HG03469 (cell line): ENCODE results near the gene SGIP1.

Source experiments
- ATAC-seq: cut with Tn5 transposase; IDR thresholded peaks from one replicate; pipeline ENCODE4 v1.9.1; 2021; ENCODE audit warnings: mild to moderate bottlenecking, moderate library complexity, moderate number of reproducible peaks; ENCODE audit not compliant: unreplicated experiment

SGIP1 gene, protein sequence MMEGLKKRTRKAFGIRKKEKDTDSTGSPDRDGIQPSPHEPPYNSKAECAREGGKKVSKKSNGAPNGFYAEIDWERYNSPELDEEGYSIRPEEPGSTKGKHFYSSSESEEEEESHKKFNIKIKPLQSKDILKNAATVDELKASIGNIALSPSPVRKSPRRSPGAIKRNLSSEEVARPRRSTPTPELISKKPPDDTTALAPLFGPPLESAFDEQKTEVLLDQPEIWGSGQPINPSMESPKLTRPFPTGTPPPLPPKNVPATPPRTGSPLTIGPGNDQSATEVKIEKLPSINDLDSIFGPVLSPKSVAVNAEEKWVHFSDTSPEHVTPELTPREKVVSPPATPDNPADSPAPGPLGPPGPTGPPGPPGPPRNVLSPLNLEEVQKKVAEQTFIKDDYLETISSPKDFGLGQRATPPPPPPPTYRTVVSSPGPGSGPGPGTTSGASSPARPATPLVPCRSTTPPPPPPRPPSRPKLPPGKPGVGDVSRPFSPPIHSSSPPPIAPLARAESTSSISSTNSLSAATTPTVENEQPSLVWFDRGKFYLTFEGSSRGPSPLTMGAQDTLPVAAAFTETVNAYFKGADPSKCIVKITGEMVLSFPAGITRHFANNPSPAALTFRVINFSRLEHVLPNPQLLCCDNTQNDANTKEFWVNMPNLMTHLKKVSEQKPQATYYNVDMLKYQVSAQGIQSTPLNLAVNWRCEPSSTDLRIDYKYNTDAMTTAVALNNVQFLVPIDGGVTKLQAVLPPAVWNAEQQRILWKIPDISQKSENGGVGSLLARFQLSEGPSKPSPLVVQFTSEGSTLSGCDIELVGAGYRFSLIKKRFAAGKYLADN

DNA sequence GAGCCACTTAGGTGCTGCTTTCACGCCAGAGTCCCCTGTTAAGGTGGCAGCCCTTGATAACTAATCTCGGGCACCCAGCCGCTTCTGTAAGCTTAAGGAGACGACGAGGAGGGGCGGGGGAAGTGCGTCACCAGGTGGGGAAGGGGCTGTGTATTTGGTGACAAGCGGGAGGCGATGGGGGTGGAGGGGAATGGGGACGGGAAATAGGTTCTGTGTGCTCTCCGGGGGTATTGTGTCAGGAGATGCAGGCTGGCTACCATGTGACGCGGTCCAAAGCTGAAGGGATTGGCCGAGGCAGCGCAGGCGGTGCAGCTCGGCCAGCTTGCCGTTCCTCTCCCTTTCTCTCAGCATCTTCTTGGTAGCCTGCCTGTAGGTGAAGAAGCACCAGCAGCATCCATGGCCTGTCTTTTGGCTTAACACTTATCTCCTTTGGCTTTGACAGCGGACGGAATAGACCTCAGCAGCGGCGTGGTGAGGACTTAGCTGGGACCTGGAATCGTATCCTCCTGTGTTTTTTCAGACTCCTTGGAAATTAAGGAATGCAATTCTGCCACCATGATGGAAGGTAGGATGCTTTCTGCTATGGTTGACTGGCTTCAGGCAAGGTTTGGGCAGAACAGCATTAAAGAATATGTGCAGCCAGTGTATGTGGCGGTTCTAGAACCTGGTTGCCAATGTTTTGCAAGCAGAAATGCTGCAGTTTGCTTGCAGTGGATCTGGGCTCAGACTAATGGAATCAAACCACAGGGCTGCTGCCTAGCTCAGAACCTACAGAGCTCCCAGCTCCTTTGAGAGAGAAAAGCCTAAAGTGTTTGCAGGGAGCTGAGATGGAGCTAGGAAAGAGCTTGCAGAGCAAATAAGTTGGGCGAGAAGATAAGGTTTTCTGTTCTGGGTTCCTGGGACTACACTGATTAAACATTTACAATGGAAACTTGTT is at the start of gene SGIP1:
TSS of gene SGIP1 (plus strand) at position 350 of the 937 bp plus-strand sequence. CDS start at position 556, 206 bp downstream.
- ATAC-seq = no peak

DNA sequence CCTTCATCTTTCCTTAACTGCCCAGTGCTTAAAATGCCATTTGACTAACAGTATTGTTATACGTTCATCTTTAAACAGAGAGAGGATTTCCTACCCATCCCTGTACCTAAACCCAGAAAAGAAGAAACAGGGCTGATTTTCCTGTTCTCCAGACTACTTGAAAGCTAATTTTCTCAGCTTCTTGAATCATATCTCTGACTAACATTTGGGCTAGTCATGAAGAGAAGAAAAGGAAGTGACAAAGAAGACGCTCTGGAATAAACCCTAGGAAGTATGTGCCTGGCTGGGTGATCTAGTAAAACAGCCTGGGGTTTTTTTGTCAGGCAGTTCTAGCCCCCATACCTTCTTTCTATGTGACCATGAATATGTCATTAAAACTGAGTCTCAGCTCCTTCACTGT is 44.8 kb upstream of the SGIP1 start:
- ATAC-seq = no peak

DNA sequence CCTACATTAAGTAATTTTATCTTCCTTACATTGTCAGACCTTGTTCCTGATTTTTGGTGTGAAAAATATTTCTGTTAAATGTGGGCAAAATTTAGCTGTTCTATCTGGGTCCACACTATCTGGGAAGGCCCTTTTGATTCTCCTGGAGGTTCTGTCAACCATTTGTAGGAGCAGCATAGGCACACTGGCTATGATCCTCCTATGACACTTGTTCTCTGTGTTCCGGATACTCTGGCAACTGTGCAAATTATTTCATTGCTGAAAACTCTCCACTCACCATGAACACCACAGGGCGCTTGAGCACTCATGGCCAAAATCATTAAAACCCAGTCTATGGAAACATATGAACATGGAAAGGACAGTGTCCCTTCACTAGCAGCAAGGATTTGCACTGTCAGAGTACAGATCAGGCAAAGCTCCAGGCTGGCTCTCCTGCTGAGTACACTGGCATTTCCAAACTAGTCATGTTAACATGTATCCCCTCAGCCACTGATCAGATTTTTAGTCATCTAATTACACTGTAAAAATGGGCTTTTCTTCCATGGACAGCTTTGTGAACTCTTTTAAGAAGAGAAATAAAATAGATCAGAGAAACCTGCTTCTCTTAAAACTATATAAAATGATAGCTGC is 43.9 kb upstream of the SGIP1 start:
- ATAC-seq = no peak

DNA sequence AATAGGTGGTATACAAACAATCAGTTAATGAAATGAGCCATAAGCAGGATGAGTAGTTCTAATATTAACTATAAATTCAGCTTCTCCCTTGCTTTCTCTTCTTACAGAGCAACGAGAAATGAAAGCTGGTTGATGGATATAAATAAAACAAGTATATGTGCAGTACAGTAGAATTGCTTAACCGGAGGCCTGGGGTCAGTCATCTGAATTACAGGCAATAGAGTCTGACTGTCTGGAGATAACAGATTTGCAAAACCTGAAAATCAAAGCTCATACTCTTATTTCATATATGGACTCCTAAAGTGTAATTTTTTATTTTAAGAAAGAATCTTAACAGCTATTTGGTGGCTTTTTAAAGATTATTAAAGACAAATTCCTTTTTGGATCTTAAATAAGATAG is 43.1 kb upstream of the SGIP1 start:
- peak; percentile 54 for ATAC-seq

DNA sequence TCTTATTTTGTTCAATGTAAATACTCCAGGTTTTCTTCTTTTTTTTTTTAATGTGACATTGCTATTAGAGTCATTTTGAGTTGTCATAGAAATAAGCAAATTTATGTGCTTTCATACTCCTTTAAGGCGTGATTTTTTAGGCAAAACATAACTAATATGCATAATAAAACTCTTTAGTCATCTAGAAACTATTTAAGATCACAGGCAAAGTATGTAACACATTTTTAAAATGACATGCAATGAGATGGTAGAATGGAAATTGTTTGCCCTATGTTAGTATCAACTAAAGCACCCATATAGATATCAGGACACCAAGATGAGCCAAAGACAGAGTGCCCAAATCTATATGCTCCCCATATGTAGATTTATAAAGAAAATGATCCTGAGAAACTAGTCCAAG is 41.5 kb upstream of the SGIP1 start:
- no peak for ATAC-seq

DNA sequence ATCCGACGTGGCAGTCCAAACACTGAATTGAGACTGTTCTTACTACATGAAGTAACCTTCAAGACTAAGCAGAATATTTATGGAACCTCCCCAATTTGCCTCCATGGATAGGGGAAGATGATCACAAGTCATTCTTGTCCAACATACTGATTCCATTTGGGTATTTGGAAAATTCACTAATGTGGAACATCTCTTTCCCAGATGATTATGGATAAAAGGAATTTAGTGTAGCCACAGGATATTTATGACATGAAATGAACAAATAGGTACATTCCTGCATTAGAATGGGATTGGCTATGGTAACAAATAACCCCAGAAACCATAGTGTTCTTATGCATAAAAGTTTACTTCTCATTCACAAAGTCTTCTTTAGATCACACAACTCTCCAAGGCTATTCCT is 40.2 kb upstream of the SGIP1 start:
- ATAC-seq = no peak

DNA sequence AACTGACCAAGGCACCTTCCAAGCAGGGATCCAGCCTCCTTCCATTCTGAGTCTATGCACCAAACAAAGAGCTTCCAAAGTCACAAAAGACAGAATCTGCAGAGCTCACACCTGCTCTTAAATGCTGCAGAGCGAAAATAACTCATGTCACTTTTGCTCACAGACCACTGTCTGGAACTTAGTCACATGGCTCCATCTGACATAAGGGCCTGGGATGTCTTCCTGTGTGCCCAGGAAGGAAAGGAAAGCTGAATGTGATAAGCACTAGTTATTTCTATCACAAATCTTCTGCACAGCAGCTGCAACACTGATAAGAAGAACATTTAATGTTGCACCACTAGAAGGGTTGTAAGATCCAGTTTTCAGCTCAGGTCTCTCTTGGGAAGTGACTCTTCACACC is 39.5 kb upstream of the SGIP1 start:
- ATAC-seq = no peak

DNA sequence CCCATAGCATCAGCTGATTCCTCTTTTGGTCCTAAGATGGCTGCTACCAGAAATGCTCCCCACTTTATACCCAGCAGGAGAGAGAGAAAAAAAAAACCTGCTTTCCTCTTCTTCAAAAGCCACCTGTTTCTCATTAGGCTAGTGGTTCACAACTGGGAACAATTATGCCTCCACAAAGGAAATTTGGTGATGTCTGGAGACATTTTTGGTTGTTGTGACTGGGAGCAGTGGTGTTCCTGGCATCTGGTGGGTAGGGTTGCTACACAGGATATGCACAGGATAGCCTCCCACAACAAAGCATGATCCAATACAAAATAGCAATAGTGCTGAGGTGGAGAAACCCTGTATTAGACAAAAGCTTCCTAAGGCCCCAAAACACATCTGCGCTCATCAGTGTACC is 38.5 kb upstream of the SGIP1 start:
- ATAC-seq = no peak

DNA sequence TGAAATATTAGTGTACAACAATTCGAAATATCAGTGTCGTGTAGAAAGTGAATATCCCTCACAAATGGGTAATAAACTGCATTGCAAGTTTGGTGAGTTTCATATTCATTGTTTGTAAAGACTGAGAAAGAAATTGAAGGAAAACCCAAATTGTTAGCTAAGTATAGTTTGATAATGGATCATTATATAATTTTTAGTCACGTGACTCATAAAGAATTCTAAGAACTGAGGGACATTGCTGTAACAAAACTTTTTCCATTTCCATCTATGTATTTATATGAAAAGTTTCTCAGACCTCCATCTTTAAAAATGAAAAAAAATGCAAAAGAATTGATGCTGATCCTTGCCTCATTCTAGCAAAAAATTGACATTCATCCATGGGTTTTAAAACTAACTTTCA is 36.0 kb upstream of the SGIP1 start:
- no peak for ATAC-seq

DNA sequence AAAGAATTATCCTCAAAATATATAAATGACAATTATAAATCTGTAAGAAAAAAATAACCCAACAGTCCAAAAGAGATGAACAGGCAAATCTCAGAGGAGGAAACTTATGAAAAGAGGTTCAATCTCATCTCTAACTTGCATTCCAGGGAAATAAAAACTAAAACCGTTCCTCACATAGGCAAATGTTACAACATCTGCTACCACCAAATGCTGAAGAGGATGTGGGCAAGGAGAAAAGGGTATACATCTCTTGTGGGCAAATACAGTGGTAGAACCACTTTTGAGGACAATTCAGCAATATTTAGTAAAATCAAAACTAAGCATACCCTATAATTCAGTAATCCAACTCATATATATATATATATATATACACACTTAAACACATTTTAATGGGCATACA is 33.7 kb upstream of the SGIP1 start:
- ATAC-seq = no peak

DNA sequence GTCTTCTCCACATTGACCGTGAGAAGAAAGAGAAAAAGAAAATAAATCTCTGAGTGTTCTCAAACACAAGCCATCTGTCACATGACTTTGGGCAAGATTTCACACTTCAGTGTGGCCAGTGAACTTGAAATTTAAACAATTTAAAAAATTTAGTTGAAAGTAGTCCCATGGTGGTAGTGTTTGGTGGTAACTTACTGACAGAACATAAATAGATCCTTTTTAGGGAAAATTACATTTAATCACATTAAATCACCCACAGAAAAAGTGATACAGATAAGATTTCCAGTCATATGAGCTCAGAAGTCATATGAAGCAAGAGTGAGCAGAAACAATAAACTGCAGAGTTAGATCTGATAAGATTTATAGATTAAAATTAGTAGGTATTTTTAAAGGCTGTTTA is 31.9 kb upstream of the SGIP1 start:
- ATAC-seq = no peak

DNA sequence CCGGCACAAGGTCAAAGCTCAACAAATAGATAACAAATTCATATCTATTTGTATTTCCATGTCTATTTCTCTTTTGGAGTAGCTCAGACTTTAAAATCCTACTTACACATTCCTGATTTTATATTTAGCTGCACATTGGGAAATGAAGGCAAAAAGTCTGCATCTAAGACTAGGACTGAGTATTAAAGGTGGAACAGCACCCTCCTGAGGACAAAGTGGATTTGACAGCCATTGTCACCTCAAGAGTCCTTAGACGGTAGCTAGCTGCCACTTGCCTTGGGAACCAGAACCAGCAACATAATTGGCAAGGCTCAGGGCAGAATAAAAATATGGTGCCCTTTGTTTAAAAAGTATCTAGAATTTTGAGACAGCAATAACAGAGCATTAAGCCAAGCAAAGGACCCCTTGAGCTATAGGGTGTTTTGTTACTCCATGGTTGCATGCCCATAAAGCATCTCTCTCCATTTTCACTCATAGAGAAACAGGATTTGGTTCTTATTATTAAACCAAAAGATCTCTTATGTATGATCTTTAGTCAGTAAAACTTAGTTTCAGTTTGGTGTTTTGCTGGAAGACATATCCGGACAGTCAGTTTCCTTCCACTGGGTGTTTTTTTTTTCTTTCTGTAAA is 30.0 kb upstream of the SGIP1 start:
- peak; percentile 84 for ATAC-seq

DNA sequence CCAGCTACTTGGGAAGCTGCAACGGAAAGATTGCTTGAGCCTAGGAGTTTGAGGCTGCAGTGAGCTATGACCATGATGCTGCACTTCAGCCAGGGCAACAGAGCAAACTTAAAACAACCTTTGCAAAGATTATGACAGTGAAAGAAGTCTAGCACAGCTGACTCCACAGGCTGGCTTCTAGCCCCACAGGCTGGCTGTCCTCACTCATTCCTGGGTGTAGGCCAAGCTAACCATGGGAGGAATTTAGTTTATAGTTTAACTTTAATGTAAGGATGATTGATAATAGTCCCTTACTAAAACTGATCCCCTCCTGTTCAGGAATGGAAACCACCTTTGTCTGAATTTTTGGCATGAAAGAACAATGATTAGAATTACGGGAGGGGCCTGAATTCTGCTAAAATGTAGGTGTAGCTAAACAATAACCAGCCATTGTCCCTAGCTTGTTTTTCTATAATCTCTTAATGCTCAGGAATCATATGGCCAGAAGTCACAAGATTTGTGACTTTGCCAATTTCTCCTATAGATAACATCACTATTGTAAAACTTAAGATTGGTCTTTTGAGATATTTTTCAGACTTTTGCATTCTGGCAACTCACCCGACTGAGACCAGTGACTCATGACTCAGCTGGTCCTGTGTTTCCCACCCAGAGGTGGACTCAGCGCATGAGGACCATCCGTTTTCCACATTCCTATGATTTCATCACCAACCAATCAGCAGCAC is 28.1 kb upstream of the SGIP1 start:
- no peak for ATAC-seq

DNA sequence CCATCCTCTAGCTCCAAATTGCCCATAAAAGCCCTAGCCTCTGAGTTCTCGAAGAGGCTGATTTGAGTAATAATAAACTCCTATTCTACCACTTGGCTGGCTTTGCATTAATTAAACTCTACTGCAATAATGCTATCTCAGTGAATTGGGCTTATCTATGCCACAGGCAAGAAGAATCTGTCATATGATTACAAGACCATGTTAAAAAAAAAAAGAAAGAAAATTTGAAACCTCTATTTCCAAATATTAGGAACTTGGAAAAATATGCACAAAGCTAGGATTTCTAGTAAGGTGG is 27.6 kb upstream of the SGIP1 start:
- ATAC-seq = no peak

DNA sequence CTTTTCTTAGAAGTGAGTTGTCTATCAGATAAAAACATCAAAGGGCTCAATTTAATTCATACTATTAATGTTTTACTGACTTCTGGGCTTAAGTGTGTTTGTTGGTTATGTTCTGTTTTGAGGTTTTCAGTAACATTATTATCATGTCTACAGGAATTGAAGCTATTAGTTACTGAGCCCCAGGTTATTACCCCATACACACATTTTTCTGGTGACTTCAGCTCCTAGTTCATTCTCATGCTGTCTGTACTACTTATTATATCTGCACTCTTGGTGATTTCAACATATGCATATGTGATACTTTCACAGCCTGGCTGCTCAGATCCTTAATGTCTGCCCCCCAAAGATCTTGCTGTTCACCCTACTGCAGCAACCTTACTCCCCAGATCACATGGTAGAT is 27.0 kb upstream of the SGIP1 start:
- no peak for ATAC-seq

DNA sequence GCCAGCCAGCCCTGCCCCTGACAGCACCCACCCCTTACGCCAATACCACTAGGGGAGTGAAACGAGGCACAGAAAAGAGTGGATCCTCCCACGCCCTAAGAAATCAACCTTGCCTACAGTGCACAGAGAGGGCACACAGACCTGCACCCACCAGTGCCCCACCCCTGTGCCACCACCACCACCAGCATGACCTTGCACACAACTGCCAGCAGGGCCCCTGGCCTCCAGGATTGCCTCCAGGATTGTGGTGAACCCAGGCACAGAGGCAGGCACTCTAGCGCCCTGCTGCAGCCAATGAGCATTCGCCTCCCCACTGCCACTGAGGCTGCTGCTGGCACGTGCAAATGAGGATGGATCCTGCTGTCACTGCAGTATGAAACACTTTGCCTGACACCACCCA is 23.5 kb upstream of the SGIP1 start:
- no peak for ATAC-seq

DNA sequence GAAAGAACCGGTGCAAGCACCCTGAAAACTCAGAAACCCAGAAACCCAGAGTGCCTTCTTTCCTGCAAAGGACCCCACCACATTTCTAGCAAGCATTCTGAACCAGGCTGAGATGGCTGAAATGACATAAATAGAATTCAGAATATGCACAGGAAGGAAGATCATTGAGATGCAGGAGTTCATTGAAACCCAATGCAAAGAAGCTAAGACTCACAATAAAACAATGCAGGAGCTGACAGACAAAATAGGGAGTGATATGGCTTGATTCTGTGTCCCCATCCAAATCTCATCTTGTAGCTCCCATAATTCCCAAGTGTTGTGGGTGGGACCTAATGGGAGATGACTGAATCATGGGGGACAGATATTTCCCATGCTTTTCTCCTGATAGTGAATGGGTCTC is 22.8 kb upstream of the SGIP1 start:
- no peak for ATAC-seq

DNA sequence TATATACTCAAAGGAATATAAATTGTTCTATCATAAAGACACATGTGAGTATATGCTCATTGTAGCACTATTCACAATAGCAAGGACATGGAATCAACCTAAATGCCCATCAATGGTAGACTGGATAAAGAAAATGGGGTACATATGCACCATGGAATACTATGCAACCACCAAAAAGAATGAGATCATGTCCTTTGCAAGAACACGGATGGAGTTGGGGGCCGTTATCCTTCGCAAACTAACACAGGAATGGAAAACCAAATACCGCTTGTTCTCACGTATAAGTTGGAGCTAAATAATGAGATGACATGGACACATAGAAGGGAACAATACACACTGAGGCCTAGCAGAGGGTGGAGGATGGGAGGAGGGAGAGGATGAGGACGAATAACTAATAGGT is 16.0 kb upstream of the SGIP1 start:
- no peak for ATAC-seq

DNA sequence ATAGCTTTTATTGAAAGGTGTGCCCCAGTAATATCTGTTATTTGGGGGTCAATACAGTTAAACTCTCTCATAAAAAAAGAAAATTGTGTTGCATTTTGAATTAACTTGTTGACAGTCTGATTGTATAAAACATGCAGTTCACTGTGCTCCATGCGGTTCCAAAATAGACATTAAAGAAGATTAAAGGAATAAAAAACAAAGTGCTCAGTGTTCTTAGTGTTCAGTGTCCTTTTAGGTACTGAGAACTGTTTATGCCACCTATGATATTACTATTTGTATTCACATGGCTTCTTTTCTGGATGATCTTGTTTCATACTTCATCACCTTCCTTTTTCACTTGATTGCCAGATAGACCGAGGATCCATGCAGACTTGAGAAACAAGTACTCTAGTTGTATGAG is 15.3 kb upstream of the SGIP1 start:
- no peak for ATAC-seq

DNA sequence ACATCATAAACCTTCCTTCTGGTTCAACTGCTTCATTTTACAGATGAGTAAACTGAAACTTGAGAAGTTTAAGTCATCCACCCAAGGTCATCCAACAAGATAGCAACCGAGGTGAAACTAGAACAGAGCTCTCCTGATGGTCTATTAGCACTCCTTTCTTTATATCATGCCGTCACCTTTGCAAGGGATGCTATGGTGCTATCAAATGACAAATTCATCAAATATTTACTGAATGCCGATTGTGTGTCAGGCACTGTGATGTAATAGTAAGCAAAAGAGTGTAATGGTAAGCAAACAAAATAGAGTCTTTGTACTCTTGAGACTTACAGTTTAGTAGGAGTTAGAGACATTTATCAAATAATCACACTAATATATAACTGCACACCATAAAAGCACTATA is 14.0 kb upstream of the SGIP1 start:
- ATAC-seq = no peak
